ENCODE data around the gene HOXC9.

- TF ChIP-seq, protein P1, sequence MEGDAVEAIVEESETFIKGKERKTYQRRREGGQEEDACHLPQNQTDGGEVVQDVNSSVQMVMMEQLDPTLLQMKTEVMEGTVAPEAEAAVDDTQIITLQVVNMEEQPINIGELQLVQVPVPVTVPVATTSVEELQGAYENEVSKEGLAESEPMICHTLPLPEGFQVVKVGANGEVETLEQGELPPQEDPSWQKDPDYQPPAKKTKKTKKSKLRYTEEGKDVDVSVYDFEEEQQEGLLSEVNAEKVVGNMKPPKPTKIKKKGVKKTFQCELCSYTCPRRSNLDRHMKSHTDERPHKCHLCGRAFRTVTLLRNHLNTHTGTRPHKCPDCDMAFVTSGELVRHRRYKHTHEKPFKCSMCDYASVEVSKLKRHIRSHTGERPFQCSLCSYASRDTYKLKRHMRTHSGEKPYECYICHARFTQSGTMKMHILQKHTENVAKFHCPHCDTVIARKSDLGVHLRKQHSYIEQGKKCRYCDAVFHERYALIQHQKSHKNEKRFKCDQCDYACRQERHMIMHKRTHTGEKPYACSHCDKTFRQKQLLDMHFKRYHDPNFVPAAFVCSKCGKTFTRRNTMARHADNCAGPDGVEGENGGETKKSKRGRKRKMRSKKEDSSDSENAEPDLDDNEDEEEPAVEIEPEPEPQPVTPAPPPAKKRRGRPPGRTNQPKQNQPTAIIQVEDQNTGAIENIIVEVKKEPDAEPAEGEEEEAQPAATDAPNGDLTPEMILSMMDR (IDR thresholded peaks at IDR 0.05; ENCODE audit: low read depth, low read length) = no peak
- TF ChIP-seq POLR2A (IDR thresholded peaks at IDR 0.05; ENCODE audit: extremely low read depth, insufficient read length) = no peak
- TF ChIP-seq, protein P2, sequence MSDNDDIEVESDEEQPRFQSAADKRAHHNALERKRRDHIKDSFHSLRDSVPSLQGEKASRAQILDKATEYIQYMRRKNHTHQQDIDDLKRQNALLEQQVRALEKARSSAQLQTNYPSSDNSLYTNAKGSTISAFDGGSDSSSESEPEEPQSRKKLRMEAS (IDR thresholded peaks at IDR 0.05; ENCODE audit: low read depth, low read length) = no peak
- no peak for TF ChIP-seq MYC (IDR thresholded peaks at IDR 0.05; ENCODE audit: low read depth, low read length)
Observed at GRCh38 chr12:53971129-53971528, 28.8 kb upstream of the HOXC9 start.
